AG04450 (cell line): ENCODE measurements around the gene PTPRD. TPM values are rescaled to one million over a fixed set of nuclear protein-coding genes. Genes with fewer than 3 reads are reported as not detected.

Experiments
- CTCF ChIA-PET: fragments of 300-600, 350-600 bp; formaldehyde crosslinking; extraction: SDS; loops from one replicate; lab custom pipeline; 2022; ENCODE audit warnings: antibody characterized with exemption, inconsistent platforms; lab: Charles Lee
- POLR2A ChIA-PET: fragments of 350-600 bp; formaldehyde crosslinking; extraction: SDS; loops from one replicate; lab custom pipeline; 2021; ENCODE audit warnings: antibody characterized with exemption, inconsistent platforms; lab: Yijun Ruan, JAX
- DNase-seq: peaks from one replicate; pipeline ENCODE4 v3.0.0-alpha.2; 2011; ENCODE audit warnings: low read depth, low spot score
- H3K27ac ChIP-seq: one replicate; pipeline ENCODE4 v1.5.1; 2012; ENCODE audit warnings: low read depth, low read length, control low read depth
- H3K27me3 ChIP-seq: one replicate; pipeline ENCODE4 v1.6.0; 2012; ENCODE audit warnings: low read length; ENCODE audit not compliant: control insufficient read depth, insufficient read depth
- H3K4me3 ChIP-seq: 2 replicates; pipeline ENCODE4 v1.5.1; 2011; ENCODE audit warnings: mild to moderate bottlenecking, low read depth, low read length, control low read depth
- H3K9me3 ChIP-seq: 2 replicates; pipeline ENCODE4 v1.5.1; 2012; ENCODE audit warnings: low read length; ENCODE audit not compliant: control insufficient read depth, insufficient read depth
- CTCF ChIP-seq: IDR thresholded peaks from 2 replicates; pipeline ENCODE4 v1.5.1; 2011; ENCODE audit warnings: low read depth, low read length, control low read depth, inconsistent platforms
- polyA plus RNA-seq: library from polyadenylated mRNA; depleted of rRNA; stranded (reverse); fragments of >200 nt; gene quantifications from 2 replicates; pipeline ENCODE4 v1.2.3, GENCODE V29; 2011

Gene PTPRD
- polyA plus RNA-seq, 1 experiment: 0.19 TPM

GRCh38 chr9:10055886-10056395 lies 556.9 kb downstream of the PTPRD start:
- Histone ChIP-seq H3K9me3 (no peaks in the 10 kb centered on the region), H3K4me3 (no peak overlapping the region), H3K27me3 (no peaks in the 10 kb centered on the region), H3K27ac (no peak overlapping the region)
- TF ChIP-seq CTCF: no peak
- no peak for DNase-seq
- ChIA-PET CTCF (interaction anchor here (0.7 to 1.2 kb wide), 2 partner anchors 213 to 218 kb away, joined by 3 to 4 read pairs; no protein-coding TSS in a partner anchor), POLR2A (no interaction called here)

- ChIA-PET POLR2A (no interaction called here), CTCF (no interaction called here)
- no peak for TF ChIP-seq CTCF
- DNase-seq: no peak
- H3K27me3 ChIP-seq: no peaks in the 10 kb centered on the region
- H3K27ac ChIP-seq: no peak overlapping the region
- H3K4me3 ChIP-seq: no peak overlapping the region
- no peaks in the 10 kb centered on the region for H3K9me3 ChIP-seq
Observed at GRCh38 chr9:10054456-10054855, 558.3 kb downstream of the PTPRD start.

- POLR2A ChIA-PET: no interaction called here
- H3K27me3 ChIP-seq: no peaks in the 10 kb centered on the region
- no peak overlapping the region for H3K27ac ChIP-seq
- DNase-seq: no peak
- no peak overlapping the region for H3K4me3 ChIP-seq
- CTCF ChIA-PET: no interaction called here
- no peaks in the 10 kb centered on the region for H3K9me3 ChIP-seq
- no peak for TF ChIP-seq CTCF
Observed at GRCh38 chr9:10052916-10053315, 559.9 kb downstream of the PTPRD start.

GRCh38 chr9:10052181-10052580 lies 560.6 kb downstream of the PTPRD start:
- POLR2A ChIA-PET: no interaction called here
- Histone ChIP-seq H3K4me3 (no peak overlapping the region), H3K9me3 (no peaks in the 10 kb centered on the region), H3K27ac (no peak overlapping the region), H3K27me3 (no peaks in the 10 kb centered on the region)
- no peak for DNase-seq
- TF ChIP-seq CTCF: no peak
- CTCF ChIA-PET: interaction anchor here (1.0 to 1.2 kb wide), 2 partner anchors 8 to 217 kb away, joined by 3 read pairs; no protein-coding TSS in a partner anchor

GRCh38 chr9:10050016-10050415 lies 562.8 kb downstream of the PTPRD start:
- CTCF ChIA-PET: no interaction called here
- Histone ChIP-seq H3K27ac (no peak overlapping the region), H3K9me3 (no peaks in the 10 kb centered on the region), H3K27me3 (no peaks in the 10 kb centered on the region), H3K4me3 (no peak overlapping the region)
- no peak for TF ChIP-seq CTCF
- POLR2A ChIA-PET: no interaction called here
- DNase-seq: no peak
